DOHH2 (cell line): ENCODE data around the gene SRXN1.

Experiments used
- EZH2phosphoT487 ChIP-seq: fragments of 200-600 bp; sonication (generic); IDR thresholded peaks from 2 replicates; pipeline ENCODE4 v1.6.1; 2017; ENCODE audit warnings: borderline replicate concordance, mild to moderate bottlenecking, antibody characterized with exemption, low read length, moderate library complexity, mixed read lengths
- TF ChIP-seq, protein P1 (sequence below): fragments of 200-600 bp; sonication (generic); IDR thresholded peaks from one replicate; pipeline ENCODE4 v1.5.1; 2014; ENCODE audit warnings: antibody characterized with exemption, mild to moderate bottlenecking, low read depth, low read length; ENCODE audit not compliant: poor library complexity, severe bottlenecking

GRCh38 chr20:662277-663192 lies 9.5 kb upstream of the SRXN1 start:
- TF ChIP-seq, protein P1, sequence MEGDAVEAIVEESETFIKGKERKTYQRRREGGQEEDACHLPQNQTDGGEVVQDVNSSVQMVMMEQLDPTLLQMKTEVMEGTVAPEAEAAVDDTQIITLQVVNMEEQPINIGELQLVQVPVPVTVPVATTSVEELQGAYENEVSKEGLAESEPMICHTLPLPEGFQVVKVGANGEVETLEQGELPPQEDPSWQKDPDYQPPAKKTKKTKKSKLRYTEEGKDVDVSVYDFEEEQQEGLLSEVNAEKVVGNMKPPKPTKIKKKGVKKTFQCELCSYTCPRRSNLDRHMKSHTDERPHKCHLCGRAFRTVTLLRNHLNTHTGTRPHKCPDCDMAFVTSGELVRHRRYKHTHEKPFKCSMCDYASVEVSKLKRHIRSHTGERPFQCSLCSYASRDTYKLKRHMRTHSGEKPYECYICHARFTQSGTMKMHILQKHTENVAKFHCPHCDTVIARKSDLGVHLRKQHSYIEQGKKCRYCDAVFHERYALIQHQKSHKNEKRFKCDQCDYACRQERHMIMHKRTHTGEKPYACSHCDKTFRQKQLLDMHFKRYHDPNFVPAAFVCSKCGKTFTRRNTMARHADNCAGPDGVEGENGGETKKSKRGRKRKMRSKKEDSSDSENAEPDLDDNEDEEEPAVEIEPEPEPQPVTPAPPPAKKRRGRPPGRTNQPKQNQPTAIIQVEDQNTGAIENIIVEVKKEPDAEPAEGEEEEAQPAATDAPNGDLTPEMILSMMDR = no peak
- TF ChIP-seq EZH2phosphoT487 = no peak
